NK-92 treated with Interleukin-12 subunit alpha and Interleukin-12 subunit beta, amount 100 ng/mL, for 24 hours (cell line): ENCODE data around the gene ADGRG7.
"Not testable (repeated sequence)": the region's sequence is repeated elsewhere in the genome, so short reads cannot be mapped to it uniquely, and the experiment has no call there.

Source experiments
- DNase-seq: peaks from one replicate; lab custom pipeline; 2025; lab: John Stamatoyannopoulos, UW

Gene ADGRG7, protein sequence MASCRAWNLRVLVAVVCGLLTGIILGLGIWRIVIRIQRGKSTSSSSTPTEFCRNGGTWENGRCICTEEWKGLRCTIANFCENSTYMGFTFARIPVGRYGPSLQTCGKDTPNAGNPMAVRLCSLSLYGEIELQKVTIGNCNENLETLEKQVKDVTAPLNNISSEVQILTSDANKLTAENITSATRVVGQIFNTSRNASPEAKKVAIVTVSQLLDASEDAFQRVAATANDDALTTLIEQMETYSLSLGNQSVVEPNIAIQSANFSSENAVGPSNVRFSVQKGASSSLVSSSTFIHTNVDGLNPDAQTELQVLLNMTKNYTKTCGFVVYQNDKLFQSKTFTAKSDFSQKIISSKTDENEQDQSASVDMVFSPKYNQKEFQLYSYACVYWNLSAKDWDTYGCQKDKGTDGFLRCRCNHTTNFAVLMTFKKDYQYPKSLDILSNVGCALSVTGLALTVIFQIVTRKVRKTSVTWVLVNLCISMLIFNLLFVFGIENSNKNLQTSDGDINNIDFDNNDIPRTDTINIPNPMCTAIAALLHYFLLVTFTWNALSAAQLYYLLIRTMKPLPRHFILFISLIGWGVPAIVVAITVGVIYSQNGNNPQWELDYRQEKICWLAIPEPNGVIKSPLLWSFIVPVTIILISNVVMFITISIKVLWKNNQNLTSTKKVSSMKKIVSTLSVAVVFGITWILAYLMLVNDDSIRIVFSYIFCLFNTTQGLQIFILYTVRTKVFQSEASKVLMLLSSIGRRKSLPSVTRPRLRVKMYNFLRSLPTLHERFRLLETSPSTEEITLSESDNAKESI

DNA sequence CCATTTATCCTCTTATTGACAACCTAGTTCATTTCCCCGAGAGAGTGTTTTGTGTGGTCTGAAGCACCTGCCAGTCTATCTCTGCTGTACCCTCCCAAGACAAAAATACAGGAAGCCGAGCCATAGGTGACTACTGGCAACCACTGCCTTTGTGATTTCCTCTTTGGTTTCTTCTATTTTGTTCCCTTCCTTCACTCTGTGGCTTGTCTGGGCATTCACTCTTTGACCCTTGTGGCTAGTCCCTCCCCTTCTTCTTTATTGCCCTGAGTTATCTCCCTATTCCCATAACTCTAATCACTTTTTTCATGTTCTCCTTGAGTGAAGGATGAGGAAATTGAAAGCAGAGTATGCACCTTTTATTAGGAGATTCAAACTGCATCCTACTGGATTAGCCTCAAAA, at the start of gene ADGRG7:
TSS of gene ADGRG7 (plus strand) at position 297 of the 400 bp plus-strand sequence. CDS start 256 bp downstream, outside the sequence.
- DNase-seq, result no peak

DNA sequence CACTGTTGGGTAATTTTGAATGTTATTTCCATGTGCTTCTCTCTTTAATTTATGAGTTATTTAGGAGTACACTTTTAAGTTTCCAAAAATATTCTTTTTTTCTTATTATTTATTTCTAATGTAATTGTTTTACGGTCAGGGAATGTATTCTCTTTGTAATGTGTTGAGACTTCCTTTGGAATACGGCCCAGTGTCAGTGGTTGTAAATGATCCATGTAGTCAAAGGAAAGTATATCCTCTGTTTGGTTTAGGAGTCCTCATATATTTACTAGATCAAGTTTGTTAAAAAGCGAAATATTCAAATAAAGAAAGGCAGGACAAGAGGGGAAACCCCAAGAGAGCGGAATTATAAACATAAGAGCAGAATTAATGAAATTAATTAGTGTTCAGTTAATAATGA, 49.0 kb upstream of the ADGRG7 start:
- DNase-seq, result no peak

DNA sequence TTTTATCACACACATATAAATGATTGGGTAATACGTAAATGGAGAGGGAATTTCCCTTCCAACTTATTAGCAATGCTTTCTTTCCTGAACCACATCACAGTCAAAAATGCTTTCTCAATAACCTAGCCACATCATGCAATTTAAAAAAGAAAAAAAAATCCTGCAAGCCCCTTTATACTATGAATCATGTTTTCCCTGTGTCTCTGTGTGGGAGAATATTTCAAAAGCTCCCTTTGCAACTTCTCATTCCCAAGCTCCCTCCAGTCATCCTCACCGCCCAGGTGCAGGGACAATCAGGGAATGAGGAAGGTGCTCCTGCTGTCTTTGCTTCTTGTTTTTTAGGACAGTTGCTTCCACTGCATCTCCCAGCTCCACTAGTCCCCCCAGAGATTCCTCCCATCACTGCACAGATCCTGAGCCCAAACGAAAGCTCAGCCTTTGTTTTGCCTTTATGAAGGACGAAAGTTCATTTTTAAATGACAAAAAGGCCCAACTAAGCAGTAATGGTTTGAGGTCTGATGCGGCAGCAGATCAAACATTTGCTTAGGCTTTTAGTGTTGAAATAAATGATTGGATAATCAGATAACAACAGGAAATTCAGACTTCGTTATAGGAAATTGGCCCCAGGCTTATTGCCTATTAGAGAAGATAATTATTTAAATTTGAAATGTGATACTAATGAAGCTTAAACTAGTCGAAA, 47.8 kb upstream of the ADGRG7 start:
- DNase-seq, result no peak

DNA sequence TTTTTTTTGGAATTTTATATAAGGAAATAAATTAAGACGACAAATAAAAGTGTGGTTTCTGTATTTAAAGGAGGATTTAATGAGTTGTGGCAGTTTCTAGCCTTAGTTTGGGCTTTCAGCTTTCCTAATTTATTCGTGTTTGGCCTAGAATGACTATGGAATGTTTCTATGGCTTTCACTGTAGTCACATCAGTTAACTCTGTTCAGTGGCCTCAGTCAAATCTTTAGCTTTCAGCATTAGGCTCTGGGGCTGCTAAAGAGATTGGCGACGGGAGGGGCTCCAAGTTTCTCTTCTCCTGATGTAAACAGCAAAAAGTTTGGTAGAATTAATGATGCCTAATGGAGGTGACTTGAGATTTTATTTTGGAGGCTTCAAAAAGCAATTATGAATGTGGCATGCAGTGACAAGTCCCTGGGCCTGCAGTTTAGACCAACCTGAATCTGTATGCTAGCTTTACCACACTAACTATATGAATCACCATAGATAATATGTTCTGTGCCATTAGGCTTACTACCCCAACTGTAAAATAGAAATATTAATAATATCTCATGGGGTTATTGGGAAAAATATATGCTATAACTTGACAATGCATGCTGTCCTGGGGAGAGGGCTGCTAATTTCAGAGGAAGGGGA, 47.1 kb upstream of the ADGRG7 start:
- no peak for DNase-seq

DNA sequence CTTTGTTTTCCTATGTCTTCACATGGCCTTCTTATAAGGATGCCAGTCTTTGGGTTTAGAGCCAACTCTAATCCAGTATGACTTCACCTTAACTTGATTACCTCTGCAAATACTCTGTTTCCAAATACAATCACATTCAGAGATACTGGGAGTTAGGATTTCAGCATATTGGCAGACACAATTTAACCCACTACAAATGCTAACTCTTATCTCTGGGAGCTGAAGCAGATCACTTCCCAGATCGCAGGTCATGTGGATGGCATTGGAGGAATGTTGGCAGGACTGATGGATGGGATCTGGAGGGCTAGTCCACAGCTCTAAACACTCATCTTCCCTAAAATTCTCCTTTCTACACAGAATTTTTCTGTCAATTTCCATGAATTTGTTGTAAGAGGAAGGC, 46.2 kb upstream of the ADGRG7 start:
- no peak for DNase-seq

DNA sequence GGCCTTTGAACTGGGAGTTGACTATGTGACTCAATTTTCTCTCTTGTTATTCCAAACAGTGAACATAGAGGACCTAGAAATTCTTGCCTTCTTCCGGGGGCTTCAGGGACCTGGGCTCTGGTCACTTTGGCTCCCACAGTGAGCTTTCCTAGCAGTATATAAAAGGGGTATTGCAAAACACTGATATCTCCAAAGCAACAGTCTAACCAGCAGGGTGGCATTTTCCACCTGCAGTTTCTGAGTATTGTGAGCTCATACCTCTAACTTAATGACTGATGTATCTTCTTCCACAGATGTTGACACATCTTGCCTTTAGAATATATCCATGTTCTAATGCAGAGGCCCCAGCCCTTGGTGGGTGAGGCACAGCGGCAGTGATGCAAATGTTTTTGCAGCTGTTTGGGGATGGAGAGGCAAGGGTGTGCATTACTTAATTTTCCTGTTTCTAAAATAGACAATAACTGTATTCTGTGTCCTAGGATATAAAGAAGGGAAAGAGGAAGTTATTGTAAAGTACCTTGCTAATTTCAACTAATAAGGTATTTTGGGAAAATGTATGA, 45.7 kb upstream of the ADGRG7 start:
- no peak for DNase-seq

DNA sequence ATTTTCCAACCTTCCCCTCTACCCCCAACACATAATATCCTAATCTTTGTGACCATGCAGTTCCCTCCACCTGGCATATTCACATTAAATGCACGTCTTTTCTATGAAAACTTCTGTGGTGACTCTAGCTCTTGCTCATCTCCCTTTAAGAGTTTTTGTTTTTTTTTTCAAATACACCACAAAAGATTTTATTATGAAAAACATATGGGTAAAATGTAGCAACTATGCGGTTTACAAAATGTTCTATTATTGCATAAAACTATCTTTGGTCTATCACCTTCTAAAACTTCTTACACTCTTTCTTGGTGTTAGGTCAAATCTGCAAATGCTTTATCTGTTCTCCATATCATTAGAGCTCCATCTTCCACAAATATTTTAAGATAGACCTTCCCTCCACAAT, 38.6 kb upstream of the ADGRG7 start:
- no peak for DNase-seq

DNA sequence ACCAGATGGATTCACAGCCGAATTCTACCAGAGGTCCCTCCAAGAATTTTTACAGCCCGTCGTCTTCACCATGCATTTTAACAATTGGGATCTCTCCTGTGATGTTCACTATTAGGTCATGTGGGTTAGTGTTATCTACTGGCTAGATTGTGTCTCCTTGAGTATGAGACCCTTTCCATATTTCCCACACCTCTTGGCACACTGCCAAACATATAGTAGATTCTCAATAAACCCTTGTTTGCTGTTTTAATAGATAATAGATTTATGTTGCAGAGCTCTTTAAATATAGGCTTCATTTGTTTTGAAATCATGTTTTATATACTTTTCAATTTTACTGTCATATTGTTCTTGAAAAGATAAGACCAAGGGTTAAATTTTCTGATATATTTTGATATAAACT, 34.9 kb upstream of the ADGRG7 start:
- no peak for DNase-seq

DNA sequence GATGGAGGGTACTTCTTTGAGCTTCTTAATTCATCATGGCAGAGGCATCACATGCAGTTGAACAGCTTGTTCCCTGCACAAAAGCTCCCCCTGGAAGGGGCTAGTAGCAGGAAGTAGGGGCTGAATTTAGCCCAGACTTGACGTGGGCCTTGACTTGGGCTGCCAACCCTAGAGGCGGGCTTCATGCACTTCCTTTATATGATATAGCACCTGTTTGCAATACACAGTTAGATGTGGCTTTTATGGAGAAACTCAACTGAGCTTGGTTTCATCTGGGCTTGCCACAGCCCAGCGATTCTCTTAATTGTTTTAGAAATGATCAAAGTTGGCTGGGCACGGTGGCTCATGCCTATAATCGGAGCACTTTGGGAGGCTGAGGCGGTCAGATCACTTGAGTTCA, 33.7 kb upstream of the ADGRG7 start:
- no peak for DNase-seq

DNA sequence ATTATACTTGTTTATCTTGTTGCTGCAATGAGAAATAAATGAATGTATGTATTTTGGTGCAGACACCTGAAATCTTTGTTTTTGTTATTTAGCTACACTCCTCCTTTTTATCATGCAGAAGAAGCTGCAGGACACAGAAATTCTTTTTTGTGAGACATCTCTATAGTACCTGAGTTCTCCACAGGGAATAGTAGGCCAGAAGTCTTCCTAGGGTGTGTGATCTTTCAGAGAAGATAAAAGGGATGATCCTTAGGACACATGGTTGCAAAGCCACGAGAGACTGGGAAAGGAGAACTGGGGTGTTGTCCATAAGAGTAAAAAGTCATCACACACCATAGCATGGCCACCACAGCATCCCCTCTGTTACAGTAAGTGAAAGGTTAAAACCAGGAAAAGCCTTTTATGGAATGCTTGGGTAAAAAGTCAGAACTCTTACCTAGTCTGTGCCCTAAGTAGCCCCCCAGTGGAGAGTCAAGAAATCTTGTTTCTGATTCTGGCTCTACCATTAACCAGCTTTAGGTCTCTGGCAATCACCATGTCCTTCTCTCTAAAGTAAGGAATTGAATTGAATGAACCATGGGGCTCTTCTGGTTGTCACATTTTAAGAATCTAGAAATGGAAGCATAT, 31.9 kb upstream of the ADGRG7 start:
- no peak for DNase-seq

DNA sequence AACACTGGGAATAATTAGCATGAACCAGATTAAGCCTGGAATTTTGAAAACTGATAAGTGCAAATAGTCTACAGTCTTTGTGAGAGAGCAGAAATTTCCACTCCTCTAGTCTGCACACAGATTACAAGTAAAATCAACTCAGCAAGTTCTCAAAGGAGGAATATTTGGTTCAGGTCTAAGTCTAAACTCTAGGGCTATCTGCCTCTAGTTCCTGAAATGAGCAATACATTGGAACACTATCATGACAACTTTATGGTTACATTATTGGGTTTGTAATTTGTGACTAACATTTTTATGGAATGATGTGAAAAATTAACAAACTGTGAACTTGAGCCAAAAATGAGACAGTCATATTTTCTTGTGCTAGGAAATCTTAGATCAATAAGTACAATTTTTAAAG, 30.8 kb upstream of the ADGRG7 start:
- no peak for DNase-seq

DNA sequence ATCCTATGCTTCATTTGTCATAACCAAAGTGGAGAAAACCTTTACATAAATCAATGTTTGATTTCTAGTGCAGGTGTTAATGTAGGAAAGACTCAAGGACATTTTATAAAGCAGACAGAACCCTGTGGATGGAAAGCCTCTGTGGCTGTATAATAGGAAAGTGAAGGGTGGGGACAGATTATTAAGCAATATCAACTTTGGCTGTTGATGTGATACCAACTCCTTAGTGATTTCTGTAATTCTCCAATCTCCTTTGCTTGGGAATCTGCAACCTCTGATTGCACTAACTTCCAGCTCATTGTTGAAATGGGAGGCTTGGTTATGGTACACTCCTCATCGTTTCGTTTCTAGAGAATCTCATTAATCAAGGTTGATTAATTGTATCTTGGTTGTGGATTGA, 29.3 kb upstream of the ADGRG7 start:
- DNase-seq, result no peak

DNA sequence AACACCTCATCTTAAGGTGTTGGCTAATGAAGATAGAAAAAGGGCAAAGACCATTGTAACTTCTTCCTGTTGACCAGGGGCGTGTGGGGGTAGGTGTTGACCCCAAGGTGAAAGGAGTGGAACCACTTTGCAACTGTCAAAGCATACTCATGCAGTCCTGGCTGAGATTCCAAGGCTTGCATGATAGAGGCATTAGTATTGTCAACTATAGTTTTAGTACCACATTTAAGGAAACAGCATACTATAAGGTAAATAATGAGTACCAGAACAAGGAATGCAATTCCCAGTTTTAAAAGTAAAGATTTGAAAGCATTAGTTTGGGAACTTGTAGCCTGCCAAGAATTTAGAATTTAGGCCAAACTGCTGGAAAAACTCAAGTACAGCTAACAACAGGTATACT, 27.8 kb upstream of the ADGRG7 start:
- no peak for DNase-seq

DNA sequence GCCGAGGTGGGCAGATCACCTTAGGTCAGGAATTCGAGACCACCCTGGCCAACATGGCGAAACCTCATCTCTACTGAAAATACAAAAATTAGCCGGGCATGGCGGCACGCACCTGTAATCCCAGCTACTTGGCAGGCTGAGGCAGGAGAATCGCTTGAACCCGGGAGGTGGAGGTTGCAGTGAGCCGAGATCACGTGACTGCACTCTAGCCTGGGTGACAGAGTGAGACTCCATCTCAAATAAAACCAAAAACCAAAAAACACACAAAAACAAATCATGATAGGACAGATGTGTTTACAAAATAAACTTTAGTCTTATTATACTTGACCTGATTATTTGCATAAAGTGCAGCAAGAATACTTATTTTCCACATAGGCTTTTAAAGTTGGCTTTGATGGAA, 27.2 kb upstream of the ADGRG7 start:
- not testable (repeated sequence) for DNase-seq

DNA sequence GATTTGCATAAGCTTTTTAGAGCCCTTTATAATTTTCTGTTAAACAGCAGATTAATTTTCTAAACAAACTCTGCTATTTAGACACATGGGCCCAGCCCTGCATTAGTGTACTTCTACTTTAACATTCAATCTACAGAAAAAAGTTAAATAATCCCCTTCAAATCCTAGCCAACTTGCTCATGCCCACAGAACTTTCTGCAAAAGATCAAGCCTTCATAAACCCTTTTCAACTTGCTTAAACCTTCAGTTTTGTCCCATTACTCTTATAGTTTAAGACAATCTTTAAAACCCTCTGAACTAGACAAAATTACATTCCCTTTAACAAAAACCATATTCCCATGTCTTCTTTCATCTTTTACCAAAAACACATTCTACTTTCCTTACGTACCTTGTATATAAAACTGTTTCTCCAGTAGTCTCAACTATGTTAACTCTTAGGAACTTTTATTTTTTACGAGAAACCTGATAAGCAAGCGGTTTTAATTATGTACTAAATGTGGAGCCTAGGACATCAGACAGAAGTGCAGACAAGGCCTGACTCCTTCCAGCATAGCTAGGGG, 25.2 kb upstream of the ADGRG7 start:
- no peak for DNase-seq

DNA sequence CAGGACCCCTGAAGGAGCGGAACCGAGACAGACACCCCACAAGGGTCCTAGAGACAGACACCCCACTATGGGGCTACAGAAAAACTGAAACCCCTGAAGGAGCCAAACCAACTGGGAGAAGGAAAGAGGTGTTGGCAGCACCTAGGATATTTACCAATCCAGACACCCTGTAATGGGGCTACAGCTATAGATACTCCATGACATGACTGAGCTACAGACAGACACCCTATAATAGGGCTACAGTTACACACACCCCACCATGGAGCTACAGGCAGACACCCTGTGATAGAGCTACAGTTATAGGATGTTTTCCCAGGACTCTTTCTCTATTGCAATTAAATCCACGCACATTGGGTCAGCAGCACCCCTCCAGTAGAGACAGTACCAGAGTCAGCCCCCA, 22.6 kb upstream of the ADGRG7 start:
- no peak for DNase-seq

DNA sequence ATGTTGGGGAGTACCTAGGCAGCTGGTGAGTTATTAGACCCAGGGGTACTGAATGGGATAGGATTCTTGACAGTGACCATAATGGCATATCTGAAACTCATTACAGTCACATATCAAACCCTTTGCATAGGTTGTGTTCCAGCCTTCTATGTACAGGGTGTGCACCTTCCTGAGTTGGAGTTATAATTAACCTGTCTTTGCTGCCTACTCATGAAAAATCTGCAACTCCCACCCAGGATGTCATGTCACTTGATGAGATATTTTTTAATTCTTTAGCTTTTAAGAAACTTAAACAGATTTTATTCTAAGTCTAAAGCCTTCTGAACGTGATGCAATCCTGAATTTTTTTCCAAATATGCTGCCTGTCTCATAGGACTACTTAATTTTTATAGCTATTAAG, 21.1 kb upstream of the ADGRG7 start:
- DNase-seq, result no peak

DNA sequence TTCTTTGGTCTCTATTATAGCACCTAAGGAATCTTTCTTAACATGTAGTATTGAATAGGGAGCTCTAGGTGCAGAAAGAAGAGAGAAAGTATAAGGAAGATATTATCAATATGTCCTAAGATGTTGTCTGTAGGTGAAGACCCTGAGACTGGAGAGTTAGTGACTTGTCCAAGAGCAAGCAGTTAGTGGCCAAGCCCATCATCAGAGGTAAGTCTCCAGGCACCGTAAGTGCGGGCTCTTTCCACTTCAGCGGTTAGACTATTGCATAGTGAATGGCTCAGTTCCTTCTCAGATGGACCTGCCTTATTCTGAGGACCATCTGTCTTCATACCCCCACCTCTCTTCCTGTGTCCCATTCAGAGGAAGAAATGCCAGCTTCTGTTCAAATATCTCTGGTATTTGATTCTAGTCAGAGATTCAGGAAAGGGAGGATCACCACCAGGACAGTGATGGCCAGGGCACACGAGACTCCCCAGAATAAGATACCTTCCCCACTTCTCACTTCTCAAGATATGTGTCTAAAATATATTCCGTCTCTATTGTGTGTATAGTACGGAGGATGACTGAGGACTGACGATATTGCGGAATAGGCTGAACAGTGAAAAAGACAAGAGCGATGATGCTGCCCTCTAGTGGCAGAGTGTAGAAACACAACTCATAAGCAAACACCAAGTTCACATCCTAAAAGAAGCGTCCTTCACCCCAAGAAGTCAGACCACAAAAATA, 19.1 kb upstream of the ADGRG7 start:
- peak; percentile 14 for DNase-seq

DNA sequence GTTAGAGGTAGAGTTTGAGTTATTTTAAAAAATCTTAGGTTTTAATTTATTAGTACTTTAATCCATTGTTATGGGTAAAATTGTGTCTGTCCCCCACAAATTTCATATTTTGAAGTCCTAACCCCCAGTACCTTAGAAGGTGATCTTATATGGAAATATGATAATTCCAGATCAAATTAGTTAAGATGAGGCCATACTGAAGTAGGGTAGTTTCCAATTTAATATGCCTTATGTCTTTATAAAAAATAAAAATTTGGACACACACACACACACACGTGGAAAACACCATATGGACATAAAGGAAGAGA, 18.6 kb upstream of the ADGRG7 start:
- DNase-seq, result no peak

DNA sequence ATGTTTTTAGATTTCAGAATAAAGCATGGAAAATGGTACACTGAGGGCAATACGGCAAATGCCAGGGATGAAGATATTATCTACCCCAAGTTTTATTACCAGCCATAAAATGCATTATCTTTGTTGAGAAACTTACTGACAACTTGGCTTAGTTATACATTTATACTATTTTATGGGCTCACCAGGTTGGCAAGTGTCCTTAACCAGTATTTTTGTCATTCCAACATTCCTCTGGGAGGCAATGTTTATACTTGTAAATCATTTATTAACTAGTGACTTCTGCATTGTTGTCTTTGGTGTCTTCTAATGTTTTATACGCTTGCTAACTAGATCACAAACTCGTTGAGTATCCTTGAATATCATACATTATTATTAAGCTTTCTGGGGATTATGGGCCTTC, 18.0 kb upstream of the ADGRG7 start:
- DNase-seq, result no peak
